T-helper 22 cell (primary cell): ENCODE measurements around the gene CFB.
"Not testable (repeated sequence)": the region's sequence is repeated elsewhere in the genome, so short reads cannot be mapped to it uniquely, and the experiment has no call there.

Source experiments
- DNase-seq: peaks from one replicate; pipeline ENCODE4 v3.0.0-alpha.2; 2020; ENCODE audit warnings: low read depth

Gene CFB

GRCh38 chr6:31971279-31971992 is 25.5 kb downstream of the CFB start:
- no peak for DNase-seq

DNA sequence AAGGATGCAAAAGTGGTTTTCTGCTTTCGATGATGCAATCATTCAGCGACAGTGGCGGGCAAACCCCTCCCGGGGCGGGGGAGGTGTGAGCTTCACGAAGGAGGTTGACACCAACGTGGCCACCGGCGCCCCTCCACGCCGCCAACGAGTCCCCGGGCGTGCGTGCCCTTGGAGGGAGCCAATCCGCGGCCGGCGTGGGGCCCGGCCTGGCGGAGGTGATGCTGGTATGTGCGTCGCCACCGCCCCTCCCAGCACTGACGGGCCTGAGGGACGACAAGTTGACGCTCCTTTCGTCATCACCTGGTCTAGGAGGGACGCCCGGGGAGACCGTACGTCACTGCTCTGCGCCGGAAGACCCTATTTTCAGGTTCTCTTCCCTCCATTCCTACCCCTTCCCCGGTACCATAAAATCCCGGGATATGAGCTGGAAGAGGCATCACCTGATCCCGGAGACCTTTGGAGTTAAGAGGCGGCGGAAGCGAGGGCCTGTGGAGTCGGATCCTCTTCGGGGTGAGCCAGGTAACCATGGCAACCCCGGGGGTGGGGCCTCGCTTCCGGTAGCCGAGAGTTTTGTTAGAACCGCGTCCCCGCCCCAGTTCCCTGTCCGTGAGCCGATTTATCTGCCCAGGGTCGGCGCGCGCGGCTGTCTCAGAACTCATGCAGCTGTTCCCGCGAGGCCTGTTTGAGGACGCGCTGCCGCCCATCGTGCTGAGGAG is 26.3 kb downstream of the CFB start, which contains the start of gene DXO:
TSS of gene DXO (minus strand) at position 146 of the 716 bp plus-strand sequence. CDS start 463 bp downstream, outside the sequence.
- peak; percentile 98 for DNase-seq

- DNase-seq, result no peak
Measured at GRCh38 chr6:31972709-31973350, 26.9 kb downstream of the CFB start.

DNA sequence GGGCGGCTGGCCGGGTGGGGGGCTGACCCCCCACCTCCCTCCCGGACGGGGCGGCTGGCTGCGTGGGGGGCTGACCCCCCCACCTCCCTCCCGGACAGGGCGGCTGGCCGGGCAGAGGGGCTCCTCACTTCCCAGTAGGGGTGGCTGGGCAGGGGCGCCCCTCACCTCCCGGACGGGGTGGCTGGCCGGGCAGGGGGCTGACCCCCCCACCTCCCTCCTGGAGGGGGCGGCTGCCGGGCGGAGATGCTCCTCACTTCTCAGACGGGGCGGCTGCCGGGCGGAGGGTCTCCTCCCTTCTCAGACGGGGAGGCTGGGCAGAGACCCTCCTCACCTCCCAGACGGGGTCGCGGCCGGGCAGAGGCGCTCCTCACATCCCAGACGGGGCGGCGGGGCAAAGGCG is 30.2 kb downstream of the CFB start:
- not testable (repeated sequence) for DNase-seq

GRCh38 chr6:31977816-31978431 is 32.0 kb downstream of the CFB start:
- no peak for DNase-seq

- DNase-seq, result no peak
Measured at GRCh38 chr6:31978831-31979230, 32.9 kb downstream of the CFB start.

DNA sequence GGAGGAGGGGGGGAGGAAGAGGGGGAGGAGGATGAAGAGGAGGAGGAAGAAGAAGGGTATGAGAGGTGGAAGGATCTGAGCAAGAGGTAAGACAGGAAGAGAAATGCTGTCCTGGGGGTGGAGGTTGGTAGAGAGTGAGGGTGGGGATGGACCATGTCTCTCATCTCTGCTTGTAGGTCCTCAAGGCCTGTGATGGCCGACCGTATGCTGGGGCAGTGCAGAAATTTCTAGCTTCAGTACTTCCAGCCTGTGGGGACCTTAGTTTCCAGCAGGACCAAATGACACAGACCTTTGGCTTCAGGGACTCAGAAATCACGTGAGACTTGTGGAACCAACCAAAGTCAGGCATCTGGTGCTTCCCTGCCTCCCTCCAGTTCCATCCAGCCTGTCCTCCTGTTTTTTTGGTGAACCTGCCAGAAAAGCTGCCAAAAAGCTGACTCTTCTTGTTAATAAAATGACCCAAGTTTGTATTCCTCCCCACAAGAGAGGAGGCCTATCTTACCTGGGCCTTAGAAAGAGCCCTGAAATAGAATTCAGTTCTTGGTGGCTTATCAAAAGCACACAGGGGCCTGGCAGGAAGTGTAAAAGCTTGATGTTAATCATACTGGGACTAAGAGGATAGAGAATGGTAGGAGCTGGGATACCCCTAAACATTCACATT is 33.5 kb downstream of the CFB start:
- no peak for DNase-seq

GRCh38 chr6:31980195-31980876 is 34.4 kb downstream of the CFB start:
- DNase-seq, result not testable (repeated sequence)

- DNase-seq, result not testable (repeated sequence)
Measured at GRCh38 chr6:31980998-31981397, 35.1 kb downstream of the CFB start.

GRCh38 chr6:31981744-31982143 is 35.8 kb downstream of the CFB start, which contains the start of gene C4A:
C4A (plus strand) TSS chr6:31982057; CDS start chr6:31982108, 51 bp downstream.
- DNase-seq, result not testable (repeated sequence)

- DNase-seq, result not testable (repeated sequence)
Measured at GRCh38 chr6:31989363-31989762, 43.5 kb downstream of the CFB start.

DNA sequence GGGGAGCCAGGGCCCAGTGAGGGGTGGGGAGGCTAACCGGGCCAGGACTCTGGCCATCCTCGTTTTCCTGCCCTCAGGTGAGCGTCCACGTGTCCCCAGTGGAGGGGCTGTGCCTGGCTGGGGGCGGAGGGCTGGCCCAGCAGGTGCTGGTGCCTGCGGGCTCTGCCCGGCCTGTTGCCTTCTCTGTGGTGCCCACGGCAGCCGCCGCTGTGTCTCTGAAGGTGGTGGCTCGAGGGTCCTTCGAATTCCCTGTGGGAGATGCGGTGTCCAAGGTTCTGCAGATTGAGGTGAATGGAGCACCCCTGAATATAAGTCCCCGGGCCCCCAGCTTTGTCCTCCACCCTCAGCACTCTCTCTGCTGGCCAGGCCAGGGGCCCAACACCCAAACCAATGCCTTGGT is 48.5 kb downstream of the CFB start:
- not testable (repeated sequence) for DNase-seq

- not testable (repeated sequence) for DNase-seq
Measured at GRCh38 chr6:31996385-31996784, 50.5 kb downstream of the CFB start.
